WI38 (cell line): ENCODE results near the gene CD44.

Source experiments
- H3K4me3 ChIP-seq: 2 replicates; pipeline ENCODE4 v1.5.1; 2011; ENCODE audit warnings: low read depth, mild to moderate bottlenecking, control low read depth, low read length
- CTCF ChIP-seq: IDR thresholded peaks from 2 replicates; pipeline ENCODE4 v1.5.1; 2012; ENCODE audit warnings: low read depth, mild to moderate bottlenecking, control low read depth, low read length

Gene CD44

GRCh38 chr11:35099278-35100012 is 39.5 kb upstream of the CD44 start:
- TF ChIP-seq CTCF: no peak
- H3K4me3 ChIP-seq: no peak overlapping the region

- H3K4me3 ChIP-seq: no peak overlapping the region
- TF ChIP-seq CTCF: no peak
Measured at GRCh38 chr11:35100013-35100383, 39.0 kb upstream of the CD44 start.

GRCh38 chr11:35101223-35101622 is 37.7 kb upstream of the CD44 start:
- no peak for TF ChIP-seq CTCF
- H3K4me3 ChIP-seq: no peak overlapping the region

GRCh38 chr11:35102267-35102666 is 36.7 kb upstream of the CD44 start:
- no peak for TF ChIP-seq CTCF
- no peak overlapping the region for H3K4me3 ChIP-seq

GRCh38 chr11:35103366-35104208 is 35.4 kb upstream of the CD44 start:
- TF ChIP-seq CTCF: no peak
- H3K4me3 ChIP-seq: no peak overlapping the region

GRCh38 chr11:35104655-35105054 is 34.3 kb upstream of the CD44 start:
- H3K4me3 ChIP-seq: no peak overlapping the region
- no peak for TF ChIP-seq CTCF
